ENCODE data around the gene EXOC3. TPM values are rescaled to one million over a fixed set of nuclear protein-coding genes. Genes with fewer than 3 reads are reported as not detected.
A peak's percentile ranks its signal among the peaks of the same experiment; 100 is the strongest.
"Not testable (repeated sequence)": the region's sequence is repeated elsewhere in the genome, so short reads cannot be mapped to it uniquely, and the experiment has no call there.

Gene EXOC3
- total and polyA plus RNA-seq, 10 of the 15 experiments (the other 5 are each of a cell fraction or from before 2014, with no cell fraction given): 1.6 to 53.0 (median 27.9) TPM

DNA sequence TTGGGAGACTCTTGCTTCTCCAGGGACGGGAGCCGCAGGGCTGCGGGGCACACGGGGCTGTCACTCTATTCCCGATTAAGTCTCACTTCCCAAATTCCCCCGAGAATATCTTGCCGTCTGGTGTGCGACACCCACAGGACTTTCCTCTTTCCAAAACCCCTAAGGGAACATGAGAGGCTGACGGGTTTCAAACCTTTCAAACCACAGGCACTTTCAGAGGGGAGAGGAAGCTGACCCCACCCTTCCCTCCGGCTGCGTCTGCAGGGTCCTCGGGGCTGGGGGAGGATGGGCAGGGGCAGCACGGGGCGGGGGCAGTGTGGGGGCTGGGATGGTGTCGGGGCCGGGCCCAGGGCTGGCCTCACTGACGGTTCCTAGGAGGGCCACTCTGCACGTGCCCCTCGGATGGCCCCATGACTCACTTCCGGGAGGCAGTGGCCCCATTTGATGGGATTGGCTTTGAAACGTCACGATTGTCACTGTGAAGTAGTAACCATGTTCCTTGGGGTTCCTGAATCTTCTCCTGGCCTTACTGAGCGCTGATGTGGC, 43.0 kb downstream of the EXOC3 start:
- Histone ChIP-seq H3K4me3 (no peak overlapping the region), H3K4me1 (ENCODE audit: control insufficient read depth, insufficient read depth, low read length) (no peaks in the 10 kb centered on the region), H3K27me3 (replicated peaks in 1 of 2; ENCODE audit: control insufficient read depth in 2 of 2, insufficient read depth in 2 of 2, low read length in 1 of 2) (no peaks in the 10 kb centered on the region), H3K9me3 (replicated peaks; ENCODE audit: control insufficient read depth, insufficient read depth, low read length) (no peaks in the 10 kb centered on the region), H3K36me3 (ENCODE audit: control insufficient read depth in 2 of 2, insufficient read depth in 2 of 2, low read length in 1 of 2) (no peaks in the 10 kb centered on the region), H2AFZ (ENCODE audit: control insufficient read depth, low read depth, low read length) (no peak overlapping the region), H3K9ac (ENCODE audit: control insufficient read depth, insufficient read depth, low read length) (no peak overlapping the region), H3K79me2 (ENCODE audit: control insufficient read depth, insufficient read depth, low read length) (no peaks in the 10 kb centered on the region), H4K20me1 (ENCODE audit: control insufficient read depth, insufficient read depth) (no peaks in the 10 kb centered on the region), H3K4me2 (ENCODE audit: control insufficient read depth, insufficient read depth) (no peak overlapping the region), H3K27ac (ENCODE audit: control insufficient read depth, insufficient read depth) (no peak overlapping the region)
- DNase-seq (ENCODE audit: low read depth, low spot score): no peak
- FAIRE-seq: no peak
- intact Hi-C loops (cut with micrococcal nuclease; ENCODE audit: unreplicated experiment): no loop called here
- ChIA-PET SMC1A (ENCODE audit: uncharacterized antibody, unreplicated experiment) (no interaction called here), CTCF (interaction anchor here (0.9 to 1.0 kb wide), 2 partner anchors 12 to 62 kb away, joined by 3 to 4 read pairs; no protein-coding TSS in a partner anchor), POLR2A (interaction anchor here (0.6 kb wide), 1 partner anchor 206 kb away, joined by 5 read pairs; no protein-coding TSS in a partner anchor), RAD21 (ENCODE audit: unreplicated experiment) (no interaction called here)
- BruUV-seq (replicated peaks): no TSS peak
- in situ Hi-C loops (cut with MboI): no loop called here
- no peak for ATAC-seq
- 11% methylated on average over 22 of the region's 23 CpGs for WGBS (ENCODE audit: insufficient coverage, insufficient replicate concordance, low lambda C conversion rate, missing lambda C conversion rate)
- TF ChIP-seq BHLHE40 (IDR thresholded peaks at IDR 0.05; ENCODE audit: borderline replicate concordance in 1 of 2, low read depth in 2 of 2, low read length in 1 of 2): peak in 1 of 2 experiments; percentile 39; a peak in 1 of 4 replicates
- TF ChIP-seq TARDBP (IDR thresholded peaks at IDR 0.05; ENCODE audit: borderline replicate concordance): no peak
- TF ChIP-seq FOXK2 (IDR thresholded peaks at IDR 0.05): no peak
- TF ChIP-seq, protein P1, sequence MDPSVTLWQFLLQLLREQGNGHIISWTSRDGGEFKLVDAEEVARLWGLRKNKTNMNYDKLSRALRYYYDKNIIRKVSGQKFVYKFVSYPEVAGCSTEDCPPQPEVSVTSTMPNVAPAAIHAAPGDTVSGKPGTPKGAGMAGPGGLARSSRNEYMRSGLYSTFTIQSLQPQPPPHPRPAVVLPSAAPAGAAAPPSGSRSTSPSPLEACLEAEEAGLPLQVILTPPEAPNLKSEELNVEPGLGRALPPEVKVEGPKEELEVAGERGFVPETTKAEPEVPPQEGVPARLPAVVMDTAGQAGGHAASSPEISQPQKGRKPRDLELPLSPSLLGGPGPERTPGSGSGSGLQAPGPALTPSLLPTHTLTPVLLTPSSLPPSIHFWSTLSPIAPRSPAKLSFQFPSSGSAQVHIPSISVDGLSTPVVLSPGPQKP (IDR thresholded peaks at IDR 0.05; ENCODE audit: low read depth, low read length): no peak
- TF ChIP-seq, protein P2, sequence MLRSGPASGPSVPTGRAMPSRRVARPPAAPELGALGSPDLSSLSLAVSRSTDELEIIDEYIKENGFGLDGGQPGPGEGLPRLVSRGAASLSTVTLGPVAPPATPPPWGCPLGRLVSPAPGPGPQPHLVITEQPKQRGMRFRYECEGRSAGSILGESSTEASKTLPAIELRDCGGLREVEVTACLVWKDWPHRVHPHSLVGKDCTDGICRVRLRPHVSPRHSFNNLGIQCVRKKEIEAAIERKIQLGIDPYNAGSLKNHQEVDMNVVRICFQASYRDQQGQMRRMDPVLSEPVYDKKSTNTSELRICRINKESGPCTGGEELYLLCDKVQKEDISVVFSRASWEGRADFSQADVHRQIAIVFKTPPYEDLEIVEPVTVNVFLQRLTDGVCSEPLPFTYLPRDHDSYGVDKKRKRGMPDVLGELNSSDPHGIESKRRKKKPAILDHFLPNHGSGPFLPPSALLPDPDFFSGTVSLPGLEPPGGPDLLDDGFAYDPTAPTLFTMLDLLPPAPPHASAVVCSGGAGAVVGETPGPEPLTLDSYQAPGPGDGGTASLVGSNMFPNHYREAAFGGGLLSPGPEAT (IDR thresholded peaks at IDR 0.05; ENCODE audit: low read depth): no peak

DNA sequence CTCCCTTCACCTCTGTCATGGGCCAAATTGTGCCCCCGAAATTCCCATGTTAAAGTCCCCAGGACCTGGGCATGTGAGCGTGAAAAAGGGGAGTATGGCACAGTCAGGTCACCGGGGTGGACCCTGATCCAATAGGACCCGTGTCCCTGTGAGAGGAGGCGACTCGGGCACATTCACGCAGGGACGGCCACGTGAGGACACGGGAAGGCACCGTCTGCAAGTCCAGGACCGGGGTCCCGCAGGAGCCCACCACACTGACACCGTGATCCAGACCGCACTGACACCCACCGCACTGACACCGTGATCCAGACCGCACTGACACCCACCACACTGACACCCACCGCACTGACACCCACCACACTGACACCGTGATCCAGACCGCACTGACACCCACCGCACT, 43.6 kb downstream of the EXOC3 start:
- CTCF ChIA-PET: interaction anchor here (0.9 kb wide), 1 partner anchor 62 kb away, joined by 3 read pairs; no protein-coding TSS in a partner anchor
- H3K36me3 ChIP-seq (ENCODE audit: control insufficient read depth in 2 of 2, insufficient read depth in 2 of 2, low read length in 1 of 2); H3K9me3 ChIP-seq (replicated peaks; ENCODE audit: control insufficient read depth, insufficient read depth, low read length); intact Hi-C loops (cut with micrococcal nuclease; ENCODE audit: unreplicated experiment); H3K27me3 ChIP-seq (replicated peaks in 1 of 2; ENCODE audit: control insufficient read depth in 2 of 2, insufficient read depth in 2 of 2, low read length in 1 of 2); DNase-seq (ENCODE audit: low read depth, low spot score); H3K79me2 ChIP-seq (ENCODE audit: control insufficient read depth, insufficient read depth, low read length); H3K27ac ChIP-seq (ENCODE audit: control insufficient read depth, insufficient read depth); H2AFZ ChIP-seq (ENCODE audit: control insufficient read depth, low read depth, low read length); FAIRE-seq; BruUV-seq (replicated peaks); H4K20me1 ChIP-seq (ENCODE audit: control insufficient read depth, insufficient read depth); ATAC-seq; H3K4me3 ChIP-seq; H3K4me2 ChIP-seq (ENCODE audit: control insufficient read depth, insufficient read depth); H3K9ac ChIP-seq (ENCODE audit: control insufficient read depth, insufficient read depth, low read length); in situ Hi-C loops (cut with MboI); H3K4me1 ChIP-seq (ENCODE audit: control insufficient read depth, insufficient read depth, low read length); POLR2A ChIA-PET; SMC1A ChIA-PET (ENCODE audit: uncharacterized antibody, unreplicated experiment); RAD21 ChIA-PET (ENCODE audit: unreplicated experiment): not testable (repeated sequence)
- 82% methylated on average over 11 of the region's 22 CpGs for WGBS (ENCODE audit: insufficient coverage, insufficient replicate concordance, low lambda C conversion rate, missing lambda C conversion rate)
